ENCODE results near the gene C16orf87.

C16orf87 gene

DNA sequence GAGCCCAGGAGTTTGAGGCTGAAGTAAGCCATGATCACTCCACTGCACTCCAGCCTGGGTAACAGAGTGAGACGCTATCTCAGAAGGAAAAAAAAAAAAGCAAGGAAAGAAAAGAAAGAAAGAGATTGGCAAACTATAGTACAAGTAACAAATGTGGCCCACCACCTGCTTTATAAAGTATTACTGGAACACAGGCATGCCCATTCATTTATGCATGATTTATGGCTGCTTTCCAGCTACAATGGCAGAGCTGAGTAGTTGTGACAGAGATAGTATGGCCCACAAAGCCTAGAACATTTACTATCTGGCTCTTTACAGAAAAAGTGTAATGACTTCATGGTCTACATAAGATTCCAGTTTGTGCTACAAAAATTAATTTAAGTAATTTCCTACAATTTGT, 23.6 kb downstream of the C16orf87 start:
- TF ChIP-seq, protein P1, sequence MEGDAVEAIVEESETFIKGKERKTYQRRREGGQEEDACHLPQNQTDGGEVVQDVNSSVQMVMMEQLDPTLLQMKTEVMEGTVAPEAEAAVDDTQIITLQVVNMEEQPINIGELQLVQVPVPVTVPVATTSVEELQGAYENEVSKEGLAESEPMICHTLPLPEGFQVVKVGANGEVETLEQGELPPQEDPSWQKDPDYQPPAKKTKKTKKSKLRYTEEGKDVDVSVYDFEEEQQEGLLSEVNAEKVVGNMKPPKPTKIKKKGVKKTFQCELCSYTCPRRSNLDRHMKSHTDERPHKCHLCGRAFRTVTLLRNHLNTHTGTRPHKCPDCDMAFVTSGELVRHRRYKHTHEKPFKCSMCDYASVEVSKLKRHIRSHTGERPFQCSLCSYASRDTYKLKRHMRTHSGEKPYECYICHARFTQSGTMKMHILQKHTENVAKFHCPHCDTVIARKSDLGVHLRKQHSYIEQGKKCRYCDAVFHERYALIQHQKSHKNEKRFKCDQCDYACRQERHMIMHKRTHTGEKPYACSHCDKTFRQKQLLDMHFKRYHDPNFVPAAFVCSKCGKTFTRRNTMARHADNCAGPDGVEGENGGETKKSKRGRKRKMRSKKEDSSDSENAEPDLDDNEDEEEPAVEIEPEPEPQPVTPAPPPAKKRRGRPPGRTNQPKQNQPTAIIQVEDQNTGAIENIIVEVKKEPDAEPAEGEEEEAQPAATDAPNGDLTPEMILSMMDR (IDR thresholded peaks at IDR 0.05; ENCODE audit: control extremely low read depth, extremely low read depth, low read depth, missing control alignments): no peak
- POLR2A ChIA-PET: interaction anchor here (0.7 to 1.5 kb wide), 2 partner anchors 18 to 843 kb away, joined by 3 to 4 read pairs; no protein-coding TSS in a partner anchor
- CTCF ChIA-PET: interaction anchor here (0.6 to 3.5 kb wide), 4 partner anchors 10 to 134 kb away, joined by 3 to 16 read pairs (median 4); no protein-coding TSS in a partner anchor
- DNase-seq (ENCODE audit: extremely low spot score): no peak

DNA sequence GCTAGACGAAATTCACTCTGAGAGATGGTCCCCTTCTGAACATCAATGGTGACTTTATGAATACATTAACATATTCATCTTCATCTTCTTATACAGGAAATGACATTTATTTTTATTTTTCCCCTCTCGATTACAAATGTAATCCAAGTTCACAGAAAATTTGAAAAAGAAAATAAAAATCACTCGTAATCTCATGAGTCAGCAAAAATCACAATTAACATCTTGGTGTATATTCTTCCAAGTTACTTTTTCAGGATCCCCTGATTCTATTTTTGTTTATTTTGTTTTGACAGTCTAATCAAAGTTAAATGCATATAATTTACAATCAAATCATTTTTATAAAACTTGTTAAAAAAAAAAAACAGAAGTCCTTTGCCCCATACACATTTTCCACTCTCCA, 27.6 kb downstream of the C16orf87 start:
- no peak for DNase-seq (ENCODE audit: extremely low spot score)
- ChIA-PET CTCF (interaction anchor here (1.0 to 4.5 kb wide), 3 partner anchors 8 to 13 kb away, joined by 3 to 39 read pairs (median 5); no protein-coding TSS in a partner anchor), POLR2A (no interaction called here)

DNA sequence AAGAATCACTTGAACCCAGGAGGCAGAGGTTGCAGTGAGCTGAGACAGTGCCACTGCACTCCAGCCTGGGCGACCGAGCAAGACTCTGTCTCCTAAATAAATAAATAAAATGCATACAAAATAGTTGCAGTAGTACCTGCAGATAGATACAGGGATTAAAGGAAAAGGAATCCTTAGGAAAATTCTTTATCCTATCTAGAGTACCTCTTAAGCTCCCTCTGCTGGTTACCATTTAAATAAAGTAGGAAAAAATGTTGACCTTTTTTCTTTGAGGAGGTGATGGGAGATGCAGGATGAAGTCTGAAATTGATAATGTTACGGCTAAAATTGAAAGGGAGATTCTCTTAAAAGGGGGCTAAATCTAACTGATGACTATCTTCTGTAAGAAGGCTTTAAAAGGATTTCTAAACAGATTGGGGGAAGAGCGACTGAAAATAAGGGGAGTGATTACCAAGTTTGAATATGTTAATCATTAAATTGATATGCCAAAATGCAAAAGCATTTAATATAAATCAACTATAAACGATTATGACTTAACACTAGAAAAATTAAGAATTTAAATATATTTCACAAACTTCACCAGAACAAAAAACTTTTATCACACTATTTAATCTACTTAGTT, 29.4 kb downstream of the C16orf87 start:
- TF ChIP-seq, protein P1 (IDR thresholded peaks at IDR 0.05; ENCODE audit: control extremely low read depth, extremely low read depth, low read depth, missing control alignments): no peak
- ChIA-PET CTCF (interaction anchor here (0.7 to 4.5 kb wide), 11 partner anchors 11 to 128 kb away, joined by 3 to 39 read pairs (median 5); no protein-coding TSS in a partner anchor), POLR2A (no interaction called here)
- DNase-seq (ENCODE audit: extremely low spot score): no peak

More for the DNA sequence above, 27.6 kb downstream of the C16orf87 start:
- TF ChIP-seq, protein P1 (IDR thresholded peaks at IDR 0.05; ENCODE audit: control extremely low read depth, extremely low read depth, low read depth, missing control alignments): no peak

DNA sequence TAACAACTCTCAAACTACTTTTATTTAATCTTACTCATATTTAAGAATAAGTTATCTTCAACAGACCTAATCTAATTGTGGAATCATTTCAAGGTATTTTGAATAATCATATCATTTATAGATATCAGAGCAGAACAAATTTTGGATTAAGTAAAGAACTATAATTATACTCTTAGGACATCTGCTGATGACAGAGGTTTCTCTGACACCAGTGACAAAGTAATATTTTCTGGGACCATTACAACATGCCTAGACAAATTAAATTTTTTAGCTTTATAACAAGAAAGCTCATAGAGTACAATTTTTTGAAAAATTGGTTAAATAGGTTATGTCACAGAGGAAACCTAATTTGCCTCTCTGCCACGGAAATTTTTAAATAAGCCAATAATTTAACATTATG, 30.5 kb downstream of the C16orf87 start:
- DNase-seq (ENCODE audit: extremely low spot score): no peak
- POLR2A ChIA-PET: no interaction called here
- TF ChIP-seq, protein P1 (IDR thresholded peaks at IDR 0.05; ENCODE audit: control extremely low read depth, extremely low read depth, low read depth, missing control alignments): no peak
- CTCF ChIA-PET: interaction anchor here (1.0 to 4.5 kb wide), 11 partner anchors 10 to 127 kb away, joined by 3 to 39 read pairs (median 5); partner anchors contain the start of gene ORC6

DNA sequence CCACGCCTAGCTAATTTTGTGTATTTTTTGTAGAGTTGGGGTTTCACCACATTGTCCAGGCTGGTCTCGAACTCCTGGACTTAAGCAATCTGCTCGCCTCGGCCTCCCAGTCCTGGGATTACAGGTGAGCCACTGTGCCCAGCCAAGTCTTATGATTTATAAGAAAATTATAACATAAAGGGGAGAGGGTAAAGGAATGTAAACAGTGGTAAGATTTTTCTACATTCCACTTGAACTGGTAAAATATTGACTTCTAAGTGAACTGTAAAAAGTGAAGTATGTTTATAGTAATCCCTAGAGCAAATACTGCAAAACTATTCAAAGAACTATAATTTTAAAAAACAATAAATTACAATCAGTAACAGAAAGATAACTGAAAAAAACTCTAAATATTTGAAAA, 33.5 kb downstream of the C16orf87 start:
- POLR2A ChIA-PET: interaction anchor here (0.6 kb wide), 1 partner anchor 10 kb away, joined by 3 read pairs; no protein-coding TSS in a partner anchor
- CTCF ChIA-PET: no interaction called here
- TF ChIP-seq, protein P1 (IDR thresholded peaks at IDR 0.05; ENCODE audit: control extremely low read depth, extremely low read depth, low read depth, missing control alignments): no peak
- no peak for DNase-seq (ENCODE audit: extremely low spot score)

DNA sequence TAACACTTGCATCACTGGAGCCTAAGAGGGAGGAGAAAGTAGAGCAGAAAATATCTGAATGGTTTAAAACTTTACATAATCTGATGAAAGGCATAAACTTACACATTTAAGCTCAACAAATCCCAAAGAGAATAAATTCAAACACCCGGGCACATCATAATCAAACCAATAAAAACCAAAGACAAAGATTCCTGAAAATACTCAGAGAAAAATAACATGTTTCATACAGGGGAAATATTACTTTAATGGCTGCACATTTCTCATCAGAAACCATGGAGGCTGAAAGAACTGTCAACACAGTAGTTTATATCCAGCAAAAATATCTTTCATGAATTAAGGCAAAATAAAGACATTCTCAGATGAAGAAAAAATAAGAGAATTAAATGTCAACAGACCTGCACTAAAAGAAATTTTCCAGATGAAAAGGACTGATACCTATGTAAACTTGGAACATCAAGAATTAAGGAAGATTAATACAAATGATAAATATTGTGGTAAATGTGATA, 34.2 kb downstream of the C16orf87 start:
- DNase-seq (ENCODE audit: extremely low spot score): no peak
- CTCF ChIA-PET: interaction anchor here (1.0 kb wide), 1 partner anchor 15 kb away, joined by 3 read pairs; no protein-coding TSS in a partner anchor
- TF ChIP-seq, protein P1 (IDR thresholded peaks at IDR 0.05; ENCODE audit: control extremely low read depth, extremely low read depth, low read depth, missing control alignments): no peak
- POLR2A ChIA-PET: interaction anchor here (0.8 kb wide), 1 partner anchor 17 kb away, joined by 3 read pairs; no protein-coding TSS in a partner anchor
